ENCODE measurements around the gene ZC2HC1B. TPM values are rescaled to one million over a fixed set of nuclear protein-coding genes. Genes with fewer than 3 reads are reported as not detected.

The ZC2HC1B gene
- polyA plus RNA-seq, 1 of the 3 experiments (the other 2 are of a cell fraction), result not detected

DNA sequence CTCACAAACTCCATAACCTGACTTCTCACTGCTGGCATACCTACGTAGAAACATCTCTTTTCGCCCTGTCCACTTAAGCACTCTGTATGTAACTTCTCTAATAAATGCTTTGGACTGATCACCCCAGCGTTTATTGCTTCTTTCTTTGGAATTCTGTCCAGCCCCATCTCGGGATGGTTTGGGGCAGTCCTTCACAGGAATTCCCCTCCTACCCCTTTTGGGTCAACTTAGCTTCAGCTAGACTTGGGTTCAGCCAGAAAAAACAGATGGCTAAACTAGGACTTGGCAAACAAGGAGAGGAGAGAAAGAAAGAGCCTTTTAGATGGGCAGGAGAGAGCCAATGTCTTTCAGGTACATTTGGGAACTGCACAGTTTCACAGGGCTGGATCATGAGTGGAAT lies 25.1 kb upstream of the ZC2HC1B start:
- H3F3A ChIP-seq (replicated peaks; ENCODE audit: insufficient read depth), result no peaks in the 10 kb centered on the region
- no peaks in the 10 kb centered on the region for H3K9me2 ChIP-seq
- H3K27me3 ChIP-seq (ENCODE audit: insufficient read depth), result no peaks in the 10 kb centered on the region
- no peaks in the 10 kb centered on the region for H3K9me3 ChIP-seq
- TF ChIP-seq, protein P1, sequence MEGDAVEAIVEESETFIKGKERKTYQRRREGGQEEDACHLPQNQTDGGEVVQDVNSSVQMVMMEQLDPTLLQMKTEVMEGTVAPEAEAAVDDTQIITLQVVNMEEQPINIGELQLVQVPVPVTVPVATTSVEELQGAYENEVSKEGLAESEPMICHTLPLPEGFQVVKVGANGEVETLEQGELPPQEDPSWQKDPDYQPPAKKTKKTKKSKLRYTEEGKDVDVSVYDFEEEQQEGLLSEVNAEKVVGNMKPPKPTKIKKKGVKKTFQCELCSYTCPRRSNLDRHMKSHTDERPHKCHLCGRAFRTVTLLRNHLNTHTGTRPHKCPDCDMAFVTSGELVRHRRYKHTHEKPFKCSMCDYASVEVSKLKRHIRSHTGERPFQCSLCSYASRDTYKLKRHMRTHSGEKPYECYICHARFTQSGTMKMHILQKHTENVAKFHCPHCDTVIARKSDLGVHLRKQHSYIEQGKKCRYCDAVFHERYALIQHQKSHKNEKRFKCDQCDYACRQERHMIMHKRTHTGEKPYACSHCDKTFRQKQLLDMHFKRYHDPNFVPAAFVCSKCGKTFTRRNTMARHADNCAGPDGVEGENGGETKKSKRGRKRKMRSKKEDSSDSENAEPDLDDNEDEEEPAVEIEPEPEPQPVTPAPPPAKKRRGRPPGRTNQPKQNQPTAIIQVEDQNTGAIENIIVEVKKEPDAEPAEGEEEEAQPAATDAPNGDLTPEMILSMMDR (IDR thresholded peaks at IDR 0.05), result no peak
- TF ChIP-seq GABPA (IDR thresholded peaks at IDR 0.05; ENCODE audit: low read depth), result no peak
- TF ChIP-seq NFIC (IDR thresholded peaks at IDR 0.05; ENCODE audit: borderline replicate concordance), result no peak
- no peak for TF ChIP-seq TAF1 (IDR thresholded peaks at IDR 0.05; ENCODE audit: borderline replicate concordance, low read depth, low read length)
- no peak for TF ChIP-seq ELF1 (IDR thresholded peaks at IDR 0.05)
- TF ChIP-seq, protein P2, sequence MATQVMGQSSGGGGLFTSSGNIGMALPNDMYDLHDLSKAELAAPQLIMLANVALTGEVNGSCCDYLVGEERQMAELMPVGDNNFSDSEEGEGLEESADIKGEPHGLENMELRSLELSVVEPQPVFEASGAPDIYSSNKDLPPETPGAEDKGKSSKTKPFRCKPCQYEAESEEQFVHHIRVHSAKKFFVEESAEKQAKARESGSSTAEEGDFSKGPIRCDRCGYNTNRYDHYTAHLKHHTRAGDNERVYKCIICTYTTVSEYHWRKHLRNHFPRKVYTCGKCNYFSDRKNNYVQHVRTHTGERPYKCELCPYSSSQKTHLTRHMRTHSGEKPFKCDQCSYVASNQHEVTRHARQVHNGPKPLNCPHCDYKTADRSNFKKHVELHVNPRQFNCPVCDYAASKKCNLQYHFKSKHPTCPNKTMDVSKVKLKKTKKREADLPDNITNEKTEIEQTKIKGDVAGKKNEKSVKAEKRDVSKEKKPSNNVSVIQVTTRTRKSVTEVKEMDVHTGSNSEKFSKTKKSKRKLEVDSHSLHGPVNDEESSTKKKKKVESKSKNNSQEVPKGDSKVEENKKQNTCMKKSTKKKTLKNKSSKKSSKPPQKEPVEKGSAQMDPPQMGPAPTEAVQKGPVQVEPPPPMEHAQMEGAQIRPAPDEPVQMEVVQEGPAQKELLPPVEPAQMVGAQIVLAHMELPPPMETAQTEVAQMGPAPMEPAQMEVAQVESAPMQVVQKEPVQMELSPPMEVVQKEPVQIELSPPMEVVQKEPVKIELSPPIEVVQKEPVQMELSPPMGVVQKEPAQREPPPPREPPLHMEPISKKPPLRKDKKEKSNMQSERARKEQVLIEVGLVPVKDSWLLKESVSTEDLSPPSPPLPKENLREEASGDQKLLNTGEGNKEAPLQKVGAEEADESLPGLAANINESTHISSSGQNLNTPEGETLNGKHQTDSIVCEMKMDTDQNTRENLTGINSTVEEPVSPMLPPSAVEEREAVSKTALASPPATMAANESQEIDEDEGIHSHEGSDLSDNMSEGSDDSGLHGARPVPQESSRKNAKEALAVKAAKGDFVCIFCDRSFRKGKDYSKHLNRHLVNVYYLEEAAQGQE (IDR thresholded peaks at IDR 0.05; ENCODE audit: low read depth, low read length), result no peak
- TF ChIP-seq RCOR1 (IDR thresholded peaks at IDR 0.05; ENCODE audit: low read length), result no peak
- no peak for TF ChIP-seq GATA2 (CRISPR knock-in tag; IDR thresholded peaks at IDR 0.05)
- no peak for TF ChIP-seq RAD21 (IDR thresholded peaks at IDR 0.05; ENCODE audit: low read length)
- no peak for TF ChIP-seq EZH2phosphoT487 (IDR thresholded peaks at IDR 0.05; ENCODE audit: borderline replicate concordance, low read depth)
- no peak for TF ChIP-seq POLR2AphosphoS5 (IDR thresholded peaks at IDR 0.05; ENCODE audit: low read depth, low read length)
- TF ChIP-seq, protein P3, sequence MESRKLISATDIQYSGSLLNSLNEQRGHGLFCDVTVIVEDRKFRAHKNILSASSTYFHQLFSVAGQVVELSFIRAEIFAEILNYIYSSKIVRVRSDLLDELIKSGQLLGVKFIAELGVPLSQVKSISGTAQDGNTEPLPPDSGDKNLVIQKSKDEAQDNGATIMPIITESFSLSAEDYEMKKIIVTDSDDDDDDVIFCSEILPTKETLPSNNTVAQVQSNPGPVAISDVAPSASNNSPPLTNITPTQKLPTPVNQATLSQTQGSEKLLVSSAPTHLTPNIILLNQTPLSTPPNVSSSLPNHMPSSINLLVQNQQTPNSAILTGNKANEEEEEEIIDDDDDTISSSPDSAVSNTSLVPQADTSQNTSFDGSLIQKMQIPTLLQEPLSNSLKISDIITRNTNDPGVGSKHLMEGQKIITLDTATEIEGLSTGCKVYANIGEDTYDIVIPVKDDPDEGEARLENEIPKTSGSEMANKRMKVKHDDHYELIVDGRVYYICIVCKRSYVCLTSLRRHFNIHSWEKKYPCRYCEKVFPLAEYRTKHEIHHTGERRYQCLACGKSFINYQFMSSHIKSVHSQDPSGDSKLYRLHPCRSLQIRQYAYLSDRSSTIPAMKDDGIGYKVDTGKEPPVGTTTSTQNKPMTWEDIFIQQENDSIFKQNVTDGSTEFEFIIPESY (IDR thresholded peaks at IDR 0.05; ENCODE audit: borderline replicate concordance, low read depth), result no peak
- TF ChIP-seq RFX5 (IDR thresholded peaks at IDR 0.05; ENCODE audit: low read length), result no peak
- TF ChIP-seq MEF2A (IDR thresholded peaks at IDR 0.05; ENCODE audit: borderline replicate concordance, low read depth), result no peak
- no peak for TF ChIP-seq MXI1 (IDR thresholded peaks at IDR 0.05; ENCODE audit: low read depth, low read length)
- TF ChIP-seq SMC3 (IDR thresholded peaks at IDR 0.05; ENCODE audit: low read depth, low read length), result no peak
- TF ChIP-seq, protein P4, sequence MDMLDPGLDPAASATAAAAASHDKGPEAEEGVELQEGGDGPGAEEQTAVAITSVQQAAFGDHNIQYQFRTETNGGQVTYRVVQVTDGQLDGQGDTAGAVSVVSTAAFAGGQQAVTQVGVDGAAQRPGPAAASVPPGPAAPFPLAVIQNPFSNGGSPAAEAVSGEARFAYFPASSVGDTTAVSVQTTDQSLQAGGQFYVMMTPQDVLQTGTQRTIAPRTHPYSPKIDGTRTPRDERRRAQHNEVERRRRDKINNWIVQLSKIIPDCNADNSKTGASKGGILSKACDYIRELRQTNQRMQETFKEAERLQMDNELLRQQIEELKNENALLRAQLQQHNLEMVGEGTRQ (IDR thresholded peaks at IDR 0.05; ENCODE audit: borderline replicate concordance, low read depth, low read length), result no peak
- ChIA-PET CTCF (no interaction called here), POLR2A (no interaction called here)
- no peak overlapping the region for H2AFZ ChIP-seq (ENCODE audit: low read depth)
- H3K9ac ChIP-seq, result no peak overlapping the region
- WGBS (ENCODE audit: low lambda C conversion rate), result 71% methylated on average over 4 of the region's 4 CpGs
- H3K79me2 ChIP-seq (ENCODE audit: insufficient read depth), result peaks cover 11% of the 10 kb centered on the region
- DNase-seq, result no peak
- no peaks in the 10 kb centered on the region for H4K20me1 ChIP-seq (ENCODE audit: insufficient read depth)
- H3K36me3 ChIP-seq (replicated peaks in 1 of 2; ENCODE audit: control insufficient read depth in 1 of 2, insufficient read depth in 2 of 2, low read length in 1 of 2), result no peaks in the 10 kb centered on the region
- no peak overlapping the region for H3K4me3 ChIP-seq (ENCODE audit: low read depth in 2 of 2, low read length in 1 of 2)
- H3K27ac ChIP-seq (ENCODE audit: low read depth in 2 of 2, low read length in 1 of 2), result no peak overlapping the region
- peaks cover 0 to under 1% of the 10 kb centered on the region in 2 experiments; a peak in 1 of 4 replicates for H3K4me1 ChIP-seq (ENCODE audit: control insufficient read depth in 1 of 2, insufficient read depth in 2 of 2, low read depth in 1 of 2, low read length in 1 of 2)
- no peak overlapping the region for H3K4me2 ChIP-seq
